Peyer's patch (tissue), 4 donors: ENCODE results near the gene ADK. TPM values are rescaled to one million over a fixed set of nuclear protein-coding genes. Genes with fewer than 3 reads are reported as not detected.
"Not testable (repeated sequence)": the region's sequence is repeated elsewhere in the genome, so short reads cannot be mapped to it uniquely, and the experiment has no call there.

Experiments
- DNase-seq, 3 donors: peaks; one replicate each; pipeline ENCODE4 v3.0.0-alpha.2; 2017 to 2019
- H3K27ac ChIP-seq, 4 donors: fragments of 200-600 bp; sonication (generic); one replicate each; pipeline ENCODE4 v1.5.1; 2016 to 2019
- H3K27me3 ChIP-seq, 2 donors: fragments of 200-600 bp; sonication (generic); one replicate each; pipeline ENCODE4 v1.5.1; 2019
- H3K36me3 ChIP-seq, 3 donors: fragments of 200-600 bp; sonication (generic); one replicate each; pipeline ENCODE4 v1.5.1; 2016 to 2019
- H3K4me1 ChIP-seq, 4 donors: fragments of 200-600 bp; sonication (generic); one replicate each; pipeline ENCODE4 v1.5.1; 2016 to 2019
- H3K4me3 ChIP-seq, 4 donors: fragments of 200-600 bp; sonication (generic); 1 replicate in 3 of 4; 2 replicates in 1 of 4; pipeline ENCODE4 v1.5.1; 2016 to 2019; ENCODE audit warnings: mild to moderate bottlenecking in 1 of 4
- H3K9me3 ChIP-seq, 4 donors: fragments of 200-600 bp; sonication (generic); one replicate each; pipeline ENCODE4 v1.5.1; 2016 to 2019; ENCODE audit warnings: mild to moderate bottlenecking in 1 of 4
- CTCF ChIP-seq, 6 experiments: fragments of 450-650 bp in 4 of 6; fragments of 200-600 bp in 2 of 6; sonication (generic) in 1 of 6; IDR thresholded peaks; one replicate each; pipeline ENCODE4 v1.5.1; 2017 to 2019; ENCODE audit warnings: antibody characterized with exemption in 6 of 6, mild to moderate bottlenecking in 3 of 6, moderate library complexity in 1 of 6
- POLR2A ChIP-seq, 2 donors: fragments of 450-650 bp; IDR thresholded peaks; one replicate each; pipeline ENCODE4 v1.5.1; 2017; ENCODE audit warnings: antibody characterized with exemption in 2 of 2, mild to moderate bottlenecking in 2 of 2, moderate library complexity in 2 of 2
- total RNA-seq, 4 donors: library from RNA; depleted of rRNA; stranded (reverse); fragments of >200 nt; gene quantifications; one replicate each; pipeline ENCODE4 v1.1.0, GENCODE V29; 2016

ADK gene
- total RNA-seq, 4 donors from 2014 or later: 7.4 to 50.3 (median 14.3) TPM

- TF ChIP-seq POLR2A (IDR thresholded peaks at IDR 0.05) (no peak), CTCF (IDR thresholded peaks at IDR 0.05) (no peak)
- no peak for DNase-seq
- Histone ChIP-seq H3K4me1 (no peaks in the 10 kb centered on the region), H3K36me3 (peaks cover 0 to 90% (median 0%) of the 10 kb centered on the region in 3 donors), H3K27me3 (no peaks in the 10 kb centered on the region), H3K4me3 (no peak overlapping the region), H3K9me3 (no peaks in the 10 kb centered on the region), H3K27ac (no peak overlapping the region)
These were observed 16.8 kb upstream of the ADK start for GRCh38 chr10:74133923-74134820.

GRCh38 chr10:74135452-74135851 is 15.6 kb upstream of the ADK start:
- no peaks in the 10 kb centered on the region for H3K4me1 ChIP-seq
- no peak overlapping the region for H3K4me3 ChIP-seq
- DNase-seq: no peak
- H3K36me3 ChIP-seq: peaks cover 0 to 81% (median 0%) of the 10 kb centered on the region in 3 donors
- no peaks in the 10 kb centered on the region for H3K27me3 ChIP-seq
- TF ChIP-seq POLR2A (IDR thresholded peaks at IDR 0.05) (no peak), CTCF (IDR thresholded peaks at IDR 0.05) (no peak)
- H3K9me3 ChIP-seq: no peaks in the 10 kb centered on the region
- no peak overlapping the region for H3K27ac ChIP-seq

GRCh38 chr10:74137992-74138391 is 13.0 kb upstream of the ADK start:
- H3K27me3 ChIP-seq: no peaks in the 10 kb centered on the region
- DNase-seq: no peak
- no peaks in the 10 kb centered on the region for H3K4me1 ChIP-seq
- peaks cover 0 to 57% (median 0%) of the 10 kb centered on the region in 3 donors for H3K36me3 ChIP-seq
- H3K9me3 ChIP-seq: no peaks in the 10 kb centered on the region
- TF ChIP-seq CTCF (IDR thresholded peaks at IDR 0.05) (no peak), POLR2A (IDR thresholded peaks at IDR 0.05) (no peak)
- H3K4me3 ChIP-seq: no peak overlapping the region
- H3K27ac ChIP-seq: no peak overlapping the region

- H3K36me3 ChIP-seq: peaks cover 0 to 50% (median 0%) of the 10 kb centered on the region in 3 donors
- not testable (repeated sequence) for H3K4me3 ChIP-seq, H3K27me3 ChIP-seq, DNase-seq, H3K4me1 ChIP-seq, H3K27ac ChIP-seq, H3K9me3 ChIP-seq
These were observed 12.4 kb upstream of the ADK start for GRCh38 chr10:74138596-74138995.

GRCh38 chr10:74139981-74140380 is 11.0 kb upstream of the ADK start:
- H3K4me3 ChIP-seq: no peak overlapping the region
- no peak for TF ChIP-seq CTCF (IDR thresholded peaks at IDR 0.05)
- TF ChIP-seq POLR2A (IDR thresholded peaks at IDR 0.05): no peak
- no peaks in the 10 kb centered on the region for H3K4me1 ChIP-seq
- no peaks in the 10 kb centered on the region for H3K9me3 ChIP-seq
- no peak for DNase-seq
- no peak overlapping the region for H3K27ac ChIP-seq
- no peaks in the 10 kb centered on the region for H3K27me3 ChIP-seq
- peaks cover 0 to 37% (median 0%) of the 10 kb centered on the region in 3 donors for H3K36me3 ChIP-seq

- H3K27me3 ChIP-seq: no peaks in the 10 kb centered on the region
- H3K36me3 ChIP-seq: peaks cover 0 to 31% (median 0%) of the 10 kb centered on the region in 3 donors
- H3K27ac ChIP-seq: no peak overlapping the region
- H3K4me3 ChIP-seq: no peak overlapping the region
- DNase-seq: no peak
- H3K9me3 ChIP-seq: no peaks in the 10 kb centered on the region
- no peaks in the 10 kb centered on the region for H3K4me1 ChIP-seq
- no peak for TF ChIP-seq POLR2A (IDR thresholded peaks at IDR 0.05)
- TF ChIP-seq CTCF (IDR thresholded peaks at IDR 0.05): no peak
These were observed 10.5 kb upstream of the ADK start for GRCh38 chr10:74140553-74140952.
